CD4-positive, alpha-beta T cell treated with Interferon alpha-2 for 1 hour (primary cell): ENCODE data around the gene SBNO1.
"Not testable (repeated sequence)": the region's sequence is repeated elsewhere in the genome, so short reads cannot be mapped to it uniquely, and the experiment has no call there.

Source experiments
- DNase-seq, 2 donors: peaks; one replicate each; pipeline ENCODE4 v3.0.0-alpha.2; 2020 to 2022

SBNO1 gene

DNA sequence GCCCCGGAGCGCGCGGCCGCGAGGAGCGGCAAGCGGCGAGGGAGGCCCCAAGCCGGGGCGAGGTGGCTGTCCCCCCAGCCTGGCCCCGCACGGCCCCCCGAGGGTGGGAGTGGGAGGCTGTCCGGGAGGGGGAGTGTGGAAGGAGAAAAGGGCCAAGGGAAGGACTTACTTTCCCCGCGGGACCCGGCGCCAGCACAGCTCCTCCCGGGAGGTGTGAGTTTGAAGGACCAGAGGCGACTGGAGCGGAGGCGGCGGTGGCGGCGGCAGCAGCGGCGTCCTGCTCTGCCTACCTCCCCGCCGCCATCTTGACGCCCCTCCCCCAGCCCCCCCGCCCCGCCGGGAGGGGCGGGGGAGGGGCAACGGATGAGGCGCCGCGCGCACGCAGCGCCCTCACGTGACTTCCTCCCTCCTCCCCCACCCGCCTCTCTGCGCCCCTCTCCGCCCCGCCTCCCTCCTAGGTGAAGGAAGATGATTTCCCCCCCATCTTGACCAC, at the start of gene SBNO1:
Gene SBNO1 (minus strand): TSS at position 316 of the 493 bp plus-strand sequence. CDS start 14,406 bp downstream, outside the sequence.
- peak; percentile 91 to 93 for DNase-seq

DNA sequence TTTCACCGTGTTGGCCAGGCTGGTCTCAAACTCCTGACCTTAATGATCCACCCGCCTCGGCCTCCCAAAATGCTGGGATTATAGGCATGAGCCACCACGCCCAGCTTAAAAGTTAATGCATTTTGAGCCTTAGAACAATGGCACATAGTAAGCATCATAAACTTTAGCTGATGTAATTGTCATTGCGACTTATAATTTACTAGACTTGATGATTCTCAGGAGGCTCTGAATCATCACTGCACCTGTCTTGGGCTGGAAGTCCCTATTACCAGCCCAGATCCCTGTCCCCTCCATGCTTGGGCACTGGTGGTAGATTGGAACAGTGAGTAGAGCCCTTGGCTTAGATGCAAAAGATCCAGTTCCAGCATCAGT, 45.4 kb upstream of the SBNO1 start:
- DNase-seq = no peak

DNA sequence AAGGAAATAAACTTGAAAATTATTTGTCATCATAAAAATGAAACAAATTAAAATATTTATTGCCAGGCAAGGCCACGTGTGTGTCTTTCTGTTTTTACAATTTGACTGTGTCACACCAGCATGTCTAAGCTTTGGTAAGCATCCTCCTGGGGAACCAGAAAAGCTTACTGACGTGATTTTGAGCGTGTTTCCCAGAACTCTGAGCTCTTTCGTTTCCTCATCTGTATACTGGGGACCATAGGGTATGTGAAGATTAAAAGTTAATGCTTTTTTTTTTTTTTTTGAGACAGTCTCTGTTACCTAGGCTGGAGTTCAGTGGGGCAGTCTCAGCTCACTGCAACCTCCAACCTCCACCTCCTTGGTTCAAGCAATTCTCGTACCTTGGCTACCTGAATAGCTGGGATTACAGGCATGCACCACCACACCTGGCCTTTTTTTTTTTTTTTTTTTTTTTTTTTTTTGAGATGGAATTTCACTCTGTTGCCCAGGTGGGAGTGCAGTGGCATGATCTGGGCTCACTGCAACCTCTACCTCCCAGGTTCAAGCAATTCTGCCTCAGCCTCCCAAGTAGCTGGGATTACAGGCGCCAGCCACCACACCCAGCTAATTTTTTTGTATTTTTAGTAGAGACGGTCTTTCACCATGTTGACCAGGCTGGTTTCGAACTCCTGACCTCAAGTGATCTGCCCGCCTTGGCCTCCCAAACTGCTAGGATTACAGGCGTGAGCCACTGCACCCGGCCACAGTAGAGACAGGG, 44.8 kb upstream of the SBNO1 start:
- DNase-seq = not testable (repeated sequence)

DNA sequence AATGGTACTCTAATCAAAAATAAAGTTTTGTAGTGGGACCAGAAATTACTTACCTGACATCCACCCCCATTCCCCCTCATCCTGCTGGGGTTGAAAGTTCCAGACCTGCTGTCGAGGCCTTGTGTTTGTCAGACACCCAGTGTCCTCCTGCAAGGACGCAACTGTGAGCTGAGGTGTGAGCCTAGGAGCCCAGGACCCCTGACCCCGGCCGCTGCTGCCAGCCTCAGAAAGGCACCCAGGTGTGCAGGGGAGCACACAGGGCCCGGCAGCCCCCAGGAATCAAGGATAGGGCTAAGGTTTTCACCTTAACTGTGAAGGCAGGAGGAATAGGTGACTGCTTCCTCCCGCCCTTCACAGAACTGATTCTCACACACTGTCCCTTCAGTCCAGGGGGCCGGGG, 44.0 kb upstream of the SBNO1 start:
- DNase-seq = not testable (repeated sequence)

DNA sequence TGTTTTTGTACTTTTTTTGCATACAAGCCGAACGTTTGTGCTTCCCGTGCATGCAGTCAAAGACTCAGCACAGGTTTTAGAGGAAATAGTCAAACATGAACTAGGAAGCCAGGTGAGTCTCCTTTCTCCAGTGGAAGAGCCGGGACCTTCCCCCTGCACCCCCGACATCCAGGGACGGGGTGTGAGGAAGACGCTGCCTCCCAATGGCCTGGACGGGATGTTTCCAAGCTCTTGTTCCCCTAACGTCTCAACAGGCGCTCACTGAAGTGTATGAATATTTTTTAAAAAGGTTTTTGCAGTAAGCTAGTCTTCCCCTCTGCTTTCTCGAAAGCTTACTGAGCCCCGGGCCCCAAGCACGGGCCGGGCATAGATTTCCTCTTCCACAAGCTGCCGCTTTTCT, 43.3 kb upstream of the SBNO1 start:
- DNase-seq = not testable (repeated sequence)

DNA sequence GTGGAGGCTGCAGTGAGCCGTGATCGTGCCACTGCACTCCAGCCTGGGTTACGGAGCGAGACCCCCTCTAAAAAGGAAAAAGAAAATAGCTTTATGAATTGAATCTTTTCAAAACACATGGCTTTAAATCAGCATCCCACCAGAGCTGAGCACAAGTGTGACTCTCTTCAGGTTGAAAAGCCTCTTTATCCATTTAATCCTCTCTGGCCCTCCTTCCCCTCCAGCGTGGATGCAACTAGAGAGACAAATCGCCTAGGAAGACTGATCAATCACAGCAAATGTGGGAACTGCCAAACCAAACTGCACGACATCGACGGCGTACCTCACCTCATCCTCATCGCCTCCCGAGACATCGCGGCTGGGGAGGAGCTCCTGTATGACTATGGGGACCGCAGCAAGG, 42.6 kb upstream of the SBNO1 start:
- DNase-seq = not testable (repeated sequence)

DNA sequence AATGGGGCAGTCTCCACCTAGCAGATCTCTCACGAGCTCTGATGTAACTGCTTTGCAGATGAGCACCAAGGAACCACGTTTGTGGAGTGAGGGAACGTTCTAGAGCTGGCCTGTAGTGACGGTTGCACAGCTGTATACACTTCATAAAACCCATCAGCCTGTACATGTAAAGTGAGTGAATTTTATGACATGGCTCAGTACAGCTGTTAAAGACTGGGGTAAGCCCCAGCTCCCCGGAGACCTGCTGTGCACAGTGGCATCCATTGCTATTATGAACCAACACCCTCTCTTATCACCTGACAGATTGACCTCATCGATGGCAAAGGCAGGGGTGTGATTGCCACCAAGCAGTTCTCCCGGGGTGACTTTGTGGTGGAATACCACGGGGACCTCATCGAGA, 39.9 kb upstream of the SBNO1 start:
- DNase-seq = no peak

DNA sequence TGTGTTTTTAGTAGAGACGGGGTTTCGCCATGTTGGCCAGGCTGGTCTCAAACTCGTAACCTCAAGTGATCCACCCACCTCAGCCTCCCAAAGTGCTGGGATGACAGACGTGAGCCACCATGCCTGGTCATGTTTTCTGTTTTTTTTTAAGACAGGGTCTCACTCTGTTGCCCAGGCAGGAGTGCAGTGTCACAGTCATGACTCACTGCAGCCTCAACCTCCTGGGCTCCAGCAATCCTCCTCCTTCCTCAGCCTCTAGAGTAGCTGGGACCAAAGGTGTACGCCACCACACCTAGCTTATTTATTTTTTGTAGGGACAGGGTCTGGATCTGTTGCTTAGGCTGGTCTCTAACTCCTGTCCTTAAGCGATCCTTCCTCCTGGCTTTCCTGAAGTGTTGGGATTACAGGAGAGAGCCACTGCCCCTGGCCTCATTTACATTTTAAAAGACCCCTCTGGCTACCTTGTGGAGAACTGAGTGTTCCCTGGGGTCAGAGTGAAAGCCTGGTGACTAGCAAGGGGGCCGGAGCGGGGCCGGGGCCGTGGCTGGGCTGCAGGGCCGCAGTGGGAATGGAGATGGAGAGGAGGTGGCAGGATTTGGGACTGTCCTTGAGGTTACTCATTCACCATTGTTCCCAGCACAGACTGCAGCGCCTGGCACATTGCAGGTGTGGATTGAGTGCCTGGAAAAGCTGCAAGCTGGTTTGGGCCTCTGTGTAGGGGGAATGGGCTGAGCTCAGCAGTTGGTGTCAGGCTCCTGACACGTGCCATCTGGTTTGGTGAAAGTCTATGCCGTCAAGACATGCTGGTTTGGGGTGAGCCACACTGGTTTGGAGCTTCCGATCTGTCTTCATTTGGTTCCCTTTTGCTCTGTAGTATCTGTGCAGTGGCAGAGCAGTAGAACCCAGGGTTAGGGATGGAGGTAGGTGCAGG, 37.4 kb upstream of the SBNO1 start:
- DNase-seq = no peak

DNA sequence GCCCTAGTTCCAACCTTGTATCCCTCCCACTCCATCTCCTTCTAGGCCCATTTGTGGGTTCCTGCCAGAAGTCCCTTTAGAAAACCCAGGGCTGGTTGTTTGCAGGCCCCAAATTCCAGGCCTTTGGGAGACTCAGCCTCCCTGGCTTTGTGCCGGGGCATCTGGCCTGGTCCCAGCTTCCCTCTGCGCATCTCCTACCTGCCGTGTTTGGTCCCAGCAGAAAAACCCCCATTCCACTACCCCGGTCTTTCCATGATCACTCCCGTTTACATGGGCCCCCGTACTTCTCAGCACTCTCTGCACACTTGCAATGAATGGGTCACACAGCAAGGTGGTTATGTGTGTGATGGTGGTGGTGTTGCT, 34.6 kb upstream of the SBNO1 start:
- DNase-seq = no peak

DNA sequence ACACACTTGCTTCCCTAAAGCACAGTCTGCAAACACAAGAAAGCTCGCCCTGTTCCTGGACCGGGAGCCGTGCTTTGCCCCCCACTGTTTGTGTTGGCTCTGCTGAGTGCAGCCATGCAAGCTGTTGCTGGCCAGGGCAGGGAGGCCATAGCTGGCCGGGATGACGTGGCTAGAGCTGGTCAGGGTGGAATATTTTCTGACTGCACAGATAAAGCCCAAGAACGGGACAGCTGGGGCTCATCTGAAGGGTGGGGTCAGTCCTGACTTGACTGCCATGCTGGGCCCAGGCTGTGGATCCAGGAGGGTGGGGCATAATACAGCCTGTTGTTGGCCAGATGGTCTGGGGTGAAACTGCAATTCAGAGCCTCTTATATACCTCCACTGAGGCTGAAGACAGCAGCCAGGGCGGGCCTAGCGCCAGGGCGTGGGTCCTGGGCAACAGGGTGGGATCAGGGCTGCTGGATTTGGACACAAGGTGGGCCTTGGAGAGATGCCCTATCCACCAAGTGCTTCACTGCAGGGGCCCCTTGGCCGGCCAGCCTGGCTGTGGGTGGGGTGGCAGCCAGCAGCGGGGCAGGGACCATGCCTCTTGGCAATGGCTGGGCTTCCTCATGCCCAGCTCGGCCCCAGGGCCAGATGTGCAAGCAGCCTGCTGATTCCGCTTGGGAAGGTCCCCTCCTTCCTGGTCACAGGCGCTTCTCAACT, 34.1 kb upstream of the SBNO1 start:
- DNase-seq = no peak

DNA sequence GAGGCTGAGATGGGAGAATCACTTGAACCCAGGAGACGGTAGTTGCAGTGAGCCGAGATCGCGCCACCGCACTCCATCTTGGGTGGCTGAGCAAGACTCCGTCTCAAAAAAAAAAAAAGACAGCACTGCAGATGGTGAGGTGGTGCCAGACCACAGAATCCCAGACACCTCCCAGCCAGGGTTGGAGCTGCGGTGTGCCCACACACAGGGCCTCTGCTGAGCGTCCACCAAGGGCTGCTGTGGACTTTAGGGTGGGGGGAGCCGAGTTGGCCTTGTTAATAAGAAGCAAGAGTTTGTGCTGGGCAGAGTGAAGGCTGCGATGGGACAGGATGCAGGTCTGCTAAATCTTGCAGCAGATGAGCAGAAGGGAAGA, 33.5 kb upstream of the SBNO1 start:
- no peak for DNase-seq

DNA sequence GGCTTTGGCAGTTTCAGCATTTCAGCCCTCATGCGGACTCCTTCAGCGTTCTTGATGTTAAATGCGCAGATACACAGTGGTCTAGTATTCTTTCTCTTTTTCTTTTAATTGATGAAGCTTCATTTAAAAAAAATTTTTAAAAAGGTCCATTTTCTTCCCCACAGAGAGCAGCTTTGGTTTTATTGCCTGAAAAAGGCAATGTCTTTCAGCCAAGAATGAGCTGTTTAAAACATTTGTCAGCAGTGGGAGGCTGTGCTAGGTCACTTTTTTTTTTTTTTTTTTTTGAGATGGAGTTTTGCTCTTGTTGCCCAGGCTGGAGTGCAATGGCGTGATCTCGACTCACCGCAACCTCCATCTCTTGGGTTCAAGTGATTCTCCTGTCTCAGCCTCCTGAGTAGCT, 32.8 kb upstream of the SBNO1 start:
- no peak for DNase-seq

DNA sequence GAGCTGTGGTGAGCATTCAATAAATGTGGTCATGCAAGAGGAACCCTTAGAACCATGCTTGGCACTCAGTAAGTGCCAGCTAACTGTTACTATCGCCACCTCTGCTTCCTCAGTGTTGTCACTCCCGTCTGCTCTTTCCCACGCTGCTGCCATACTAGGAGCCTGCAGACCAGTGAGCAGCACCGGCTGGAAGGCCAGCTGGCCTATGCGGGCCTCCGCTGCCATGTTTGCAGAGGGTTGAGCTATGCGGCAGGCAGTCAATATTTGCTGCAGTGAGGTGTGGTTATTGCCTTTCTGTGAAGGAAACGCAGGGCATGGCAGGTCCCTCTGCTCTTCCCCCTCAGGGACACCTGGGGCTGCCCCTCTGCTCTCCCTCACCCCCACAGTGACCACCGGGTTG, 32.3 kb upstream of the SBNO1 start:
- DNase-seq = no peak

DNA sequence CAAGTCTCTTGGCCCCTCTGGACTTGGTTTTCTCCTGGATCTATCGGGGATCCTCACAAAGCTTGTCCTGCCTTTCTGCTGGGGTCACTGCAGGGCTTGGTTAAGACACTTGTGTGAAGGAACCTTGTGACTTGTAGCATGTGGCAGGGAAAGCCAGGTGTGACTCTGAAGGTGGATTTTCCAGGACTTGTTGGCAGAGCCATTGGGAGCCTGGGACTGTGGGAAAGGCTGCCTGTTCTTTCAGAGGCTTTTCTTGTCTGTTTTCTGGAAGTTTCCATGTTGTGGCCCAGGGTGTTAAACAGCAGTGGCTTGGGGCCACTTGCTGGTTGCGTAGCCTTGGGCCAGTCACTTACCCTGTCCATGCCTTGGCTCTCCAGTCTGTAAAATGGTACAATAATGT, 31.9 kb upstream of the SBNO1 start:
- no peak for DNase-seq

DNA sequence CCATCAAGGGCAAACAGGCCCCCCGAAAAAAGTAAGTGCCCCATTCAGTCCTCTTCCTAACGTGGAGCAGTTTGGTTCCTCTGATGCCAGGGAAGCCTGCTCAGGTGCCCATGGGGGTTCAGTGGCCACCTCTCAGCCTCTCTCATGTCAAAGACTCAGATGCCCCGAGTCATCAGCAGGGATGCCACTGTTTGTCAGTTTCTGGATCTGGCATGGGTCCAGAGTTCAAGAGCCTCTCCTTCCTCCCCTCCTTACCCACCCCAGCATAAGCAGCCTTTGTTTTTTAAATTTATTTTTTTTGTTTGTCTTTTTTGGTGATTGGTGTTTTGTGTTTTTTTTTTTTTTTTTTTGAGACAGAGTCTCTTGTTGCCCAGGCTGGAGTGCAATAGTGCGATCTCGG, 30.6 kb upstream of the SBNO1 start:
- DNase-seq = no peak

DNA sequence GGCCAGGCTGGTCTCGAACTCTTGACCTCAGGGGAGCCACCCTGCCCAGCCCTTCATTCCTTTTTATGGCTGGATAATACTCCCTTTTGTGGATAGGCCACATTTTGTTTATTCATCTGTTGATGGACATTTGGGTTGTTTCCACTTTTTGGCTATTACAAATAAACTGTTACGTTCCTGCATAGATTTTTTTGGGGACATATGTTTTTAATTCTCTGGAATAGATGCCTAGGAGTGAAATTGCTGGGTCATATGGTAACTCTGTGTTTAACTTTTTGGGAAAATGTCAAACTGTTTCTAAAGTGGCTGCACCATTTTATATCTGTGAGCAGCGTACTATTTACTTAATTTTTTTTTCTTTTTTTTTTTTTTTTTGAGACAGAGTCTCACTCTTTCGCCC, 29.1 kb upstream of the SBNO1 start:
- no peak for DNase-seq

DNA sequence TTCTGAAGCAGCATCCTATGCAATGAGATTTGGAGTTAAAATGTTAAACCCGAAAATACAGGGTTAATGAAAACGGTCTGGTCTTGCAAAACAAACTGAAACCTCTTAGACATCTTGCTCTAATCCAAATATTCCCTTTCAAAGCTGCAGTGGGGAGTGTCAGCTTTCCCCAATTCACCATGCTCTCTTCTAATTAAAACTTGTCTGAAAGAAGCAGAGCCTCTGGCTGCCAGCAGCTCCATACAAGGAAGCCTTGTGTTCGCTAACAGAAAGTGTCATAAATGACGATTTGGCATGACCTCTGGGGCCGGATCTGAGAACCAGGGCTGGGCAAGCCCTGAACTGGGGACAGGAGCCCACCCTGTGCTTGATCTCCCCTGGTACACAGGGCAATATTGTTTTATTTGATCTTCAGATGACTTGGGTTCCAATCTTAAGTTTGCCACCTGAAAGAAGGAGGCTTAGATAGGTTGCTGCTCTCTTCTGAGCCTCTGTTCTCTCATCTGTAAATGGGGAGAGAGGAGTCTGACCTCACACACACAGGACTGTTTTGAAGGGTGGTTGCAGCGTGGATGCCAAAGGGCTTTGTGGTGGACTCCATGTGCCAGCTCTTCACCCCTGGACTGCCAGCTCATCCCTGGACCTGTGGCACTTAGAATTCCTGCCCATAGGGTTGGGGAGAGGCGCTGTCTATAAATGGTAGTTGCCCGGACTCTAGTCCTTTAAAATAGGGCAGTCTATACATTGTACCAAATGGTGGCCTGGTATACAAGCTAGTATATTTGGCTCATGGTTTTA, 27.1 kb upstream of the SBNO1 start:
- no peak for DNase-seq

DNA sequence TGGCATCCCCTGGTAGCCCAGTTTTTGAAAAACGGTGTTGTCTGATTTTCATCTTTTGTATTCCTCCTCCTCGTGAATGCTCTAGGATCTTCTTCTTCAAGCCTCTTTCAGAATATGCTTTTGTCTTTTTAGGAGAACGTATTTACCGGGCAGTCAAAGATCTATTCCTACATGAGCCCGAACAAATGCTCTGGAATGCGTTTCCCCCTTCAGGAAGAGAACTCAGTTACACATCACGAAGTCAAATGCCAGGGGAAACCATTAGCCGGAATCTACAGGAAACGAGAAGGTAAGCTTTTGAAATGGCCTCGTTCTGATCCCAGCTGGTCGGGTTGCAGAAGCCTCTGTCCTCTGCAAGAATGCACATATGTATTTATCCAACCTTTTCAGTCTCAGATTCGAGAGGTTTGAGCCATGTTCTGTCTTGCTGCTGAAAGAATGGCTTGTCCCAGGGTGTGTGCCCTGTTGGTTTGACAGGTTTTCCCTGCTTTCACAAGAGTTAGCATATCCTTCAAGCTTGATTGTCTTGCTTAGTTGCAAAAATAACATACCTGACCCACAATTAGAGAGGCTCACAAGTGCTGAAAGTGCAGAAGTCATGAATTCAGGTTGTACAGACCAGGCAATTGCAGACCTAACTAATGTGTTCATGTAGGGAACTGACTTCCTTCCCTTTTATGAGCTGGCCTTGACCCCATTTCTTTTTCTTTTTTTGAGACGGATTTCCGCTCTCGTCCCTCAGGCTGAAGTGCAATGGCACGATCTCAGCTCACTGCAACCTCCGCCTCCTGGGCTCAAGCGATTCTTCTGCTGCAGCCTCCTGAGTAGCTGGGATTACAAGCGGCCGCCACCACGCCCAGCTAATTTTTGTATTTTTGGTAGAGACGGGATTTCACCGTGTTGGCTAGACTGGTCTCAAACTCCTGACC, 26.1 kb upstream of the SBNO1 start:
- DNase-seq = peak in 1 of 2 donors; percentile 17

DNA sequence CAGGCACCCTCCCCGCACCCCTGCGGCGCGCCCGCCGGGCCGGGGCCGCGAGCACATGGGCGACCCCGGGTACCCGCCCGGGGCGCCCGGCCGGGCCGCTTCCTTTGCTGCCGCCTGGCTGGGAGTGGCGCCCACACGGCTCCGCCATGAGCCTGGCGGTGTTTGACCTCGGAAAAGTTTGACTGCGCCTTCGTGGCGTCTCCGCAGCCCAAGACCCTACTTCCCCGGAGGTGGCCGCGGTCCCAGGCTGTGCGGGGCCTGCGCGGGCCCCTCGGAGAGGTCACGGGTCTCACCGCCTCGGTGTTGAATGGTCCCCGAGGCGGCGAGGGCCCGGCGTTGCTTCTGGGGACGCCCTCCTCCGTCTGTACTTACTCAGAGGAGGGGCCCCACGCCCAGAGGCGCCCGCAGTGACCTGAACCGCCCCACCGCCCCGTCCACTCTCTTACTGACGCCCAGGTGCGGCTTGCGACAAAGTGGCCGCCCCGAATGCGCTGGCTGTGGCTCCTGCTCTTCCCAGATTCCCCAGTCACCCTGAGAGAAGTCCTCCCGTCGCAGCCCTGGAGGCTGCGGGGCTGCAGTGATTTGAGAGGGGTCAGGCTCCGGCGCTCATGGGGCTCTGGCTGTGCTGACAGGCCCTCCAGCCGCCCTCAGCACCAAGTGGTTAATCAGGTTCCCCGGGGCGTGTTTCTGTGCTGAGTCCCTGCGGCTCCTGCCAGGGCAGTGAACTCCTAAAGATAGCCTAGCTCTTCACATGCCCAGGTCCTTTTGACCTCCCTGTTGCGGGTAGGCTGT, 25.1 kb upstream of the SBNO1 start:
- DNase-seq = peak in 1 of 2 donors; percentile 18

DNA sequence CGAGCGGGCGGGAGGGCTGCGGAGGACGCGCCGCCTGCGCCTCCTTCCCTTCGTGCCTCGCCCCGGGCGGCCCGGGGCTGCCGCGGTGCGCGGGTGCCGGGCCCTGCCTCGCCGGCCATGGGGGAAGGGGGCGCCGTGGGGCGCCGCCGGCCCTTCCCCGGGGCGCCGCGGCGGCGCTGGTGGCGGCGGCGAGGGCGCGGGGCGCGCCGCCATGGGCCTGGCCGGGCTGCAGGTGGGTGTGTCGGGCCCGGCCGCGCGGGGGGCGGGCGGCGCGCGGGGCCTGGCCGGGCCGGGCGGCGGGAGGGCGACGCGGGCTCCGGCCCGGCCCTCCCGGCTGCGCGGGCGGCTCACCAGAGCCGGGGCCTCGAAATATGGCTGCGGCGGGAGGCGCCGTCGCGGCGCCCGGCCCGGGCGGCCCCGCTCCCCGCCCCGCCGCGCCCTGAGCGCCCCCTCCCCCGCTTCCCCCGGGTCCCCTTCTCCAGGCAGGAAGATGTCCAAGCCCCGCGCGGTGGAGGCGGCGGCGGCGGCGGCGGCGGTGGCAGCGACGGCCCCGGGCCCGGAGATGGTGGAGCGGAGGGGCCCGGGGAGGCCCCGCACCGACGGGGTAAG, 24.4 kb upstream of the SBNO1 start:
- no peak for DNase-seq
